Neuron (in vitro differentiated cells): Measurements from ENCODE around the gene IL18BP.

ENCODE experiments used
- H2AFZ ChIP-seq: one replicate; pipeline ENCODE4 v1.6.1; 2013; ENCODE audit warnings: low read depth, mild to moderate bottlenecking, inconsistent platforms, low read length, moderate library complexity
- H3K27me3 ChIP-seq: one replicate; pipeline ENCODE4 v1.6.1; 2013; ENCODE audit warnings: low read length; ENCODE audit not compliant: insufficient read depth
- H3K36me3 ChIP-seq: one replicate; pipeline ENCODE4 v1.6.1; 2013; ENCODE audit warnings: low read length; ENCODE audit not compliant: insufficient read depth
- H3K4me1 ChIP-seq: one replicate; pipeline ENCODE4 v1.6.1; 2013; ENCODE audit warnings: low read length; ENCODE audit not compliant: insufficient read depth
- H3K4me3 ChIP-seq: 2 replicates; pipeline ENCODE4 v1.5.1; 2013; ENCODE audit warnings: mild to moderate bottlenecking, low read length, moderate library complexity
- H3K9me3 ChIP-seq: one replicate; pipeline ENCODE4 v1.6.1; 2013; ENCODE audit warnings: low read length

Gene IL18BP

DNA sequence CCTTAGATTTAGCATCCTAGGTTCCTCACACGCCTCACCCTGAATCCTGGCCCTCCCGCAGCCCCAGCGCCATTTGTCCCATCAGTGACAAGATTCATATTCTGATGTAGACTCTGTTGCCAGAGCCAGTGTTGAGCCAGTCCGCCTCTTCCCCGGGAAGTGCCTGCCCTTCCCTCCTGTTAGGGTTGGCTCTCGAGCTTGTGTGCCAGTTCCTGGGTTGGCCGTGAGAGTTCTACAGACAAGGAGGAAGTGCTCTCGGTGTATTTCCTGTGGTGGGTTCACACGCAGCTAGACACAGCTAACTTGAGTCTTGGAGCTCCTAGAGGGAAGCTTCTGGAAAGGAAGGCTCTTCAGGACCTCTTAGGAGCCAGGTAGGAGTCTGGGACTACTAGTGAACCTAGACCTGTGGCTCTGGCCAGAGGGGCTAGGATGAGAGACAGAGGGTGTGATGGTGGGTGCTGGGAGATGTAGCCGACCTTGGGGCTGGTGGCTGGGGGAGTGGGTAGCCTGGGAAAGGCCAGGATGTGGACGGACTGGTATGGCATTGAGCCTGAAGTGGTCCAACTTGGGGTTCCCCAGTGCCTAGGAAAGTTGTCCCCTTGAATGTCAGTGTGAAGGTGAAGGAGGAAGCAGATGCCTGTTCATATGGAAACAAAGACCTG, at the start of gene IL18BP:
Gene IL18BP (plus strand): TSS at position 261 of the 662 bp plus-strand sequence. CDS start 1,076 bp downstream, outside the sequence.
- Histone ChIP-seq H3K36me3 (peaks cover 41% of the 10 kb centered on the region), H3K27me3 (no peaks in the 10 kb centered on the region), H3K9me3 (no peaks in the 10 kb centered on the region), H3K4me3 (no peak within 1 kb of the TSS), H2AFZ (no peak within 1 kb of the TSS), H3K4me1 (no peaks in the 10 kb centered on the region)

GRCh38 chr11:71949034-71949433, 49.7 kb upstream of the IL18BP start:
- Histone ChIP-seq H3K9me3 (no peaks in the 10 kb centered on the region), H3K36me3 (peaks cover 3% of the 10 kb centered on the region), H3K27me3 (no peaks in the 10 kb centered on the region), H3K4me3 (no peak overlapping the region), H2AFZ (no peak overlapping the region), H3K4me1 (no peaks in the 10 kb centered on the region)

DNA sequence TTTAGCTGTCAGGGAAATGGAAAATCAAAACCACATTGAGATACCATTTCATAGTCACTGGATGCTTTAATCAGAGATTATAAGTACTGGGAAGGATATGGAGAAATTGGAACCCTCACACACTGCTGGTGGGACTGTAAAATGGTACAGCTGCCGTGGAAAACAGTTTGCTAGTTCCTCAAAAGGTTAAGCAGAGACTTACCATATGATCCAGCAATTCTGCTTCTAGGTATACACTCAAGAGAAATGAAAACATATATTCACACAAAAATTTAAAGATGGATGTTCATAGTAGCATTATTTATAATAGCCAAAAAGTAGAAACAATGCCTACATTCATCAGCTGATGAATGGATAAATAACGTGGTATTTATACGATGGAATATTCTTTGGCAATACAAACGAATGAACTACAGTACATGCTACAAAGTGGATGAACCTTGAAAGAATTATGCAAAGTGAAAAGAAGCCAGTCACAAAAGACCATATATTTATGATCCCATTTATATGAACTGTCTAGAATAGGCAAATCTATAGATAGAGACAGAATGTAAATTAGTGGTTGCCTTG, 46.9 kb upstream of the IL18BP start:
- H3K9me3 ChIP-seq, result no peaks in the 10 kb centered on the region
- no peak overlapping the region for H2AFZ ChIP-seq
- H3K4me3 ChIP-seq, result no peak overlapping the region
- no peaks in the 10 kb centered on the region for H3K27me3 ChIP-seq
- no peaks in the 10 kb centered on the region for H3K36me3 ChIP-seq
- no peaks in the 10 kb centered on the region for H3K4me1 ChIP-seq

- Histone ChIP-seq H3K9me3 (peaks cover 7% of the 10 kb centered on the region), H3K27me3 (no peaks in the 10 kb centered on the region), H3K4me3 (no peak overlapping the region), H3K36me3 (peaks cover 16% of the 10 kb centered on the region), H3K4me1 (no peaks in the 10 kb centered on the region), H2AFZ (no peak overlapping the region)
Observed at GRCh38 chr11:71955898-71956456, 42.7 kb upstream of the IL18BP start.

- Histone ChIP-seq H3K4me1 (no peaks in the 10 kb centered on the region), H3K9me3 (peaks cover 9% of the 10 kb centered on the region), H3K27me3 (no peaks in the 10 kb centered on the region), H3K4me3 (no peak overlapping the region), H3K36me3 (peaks cover 40% of the 10 kb centered on the region), H2AFZ (no peak overlapping the region)
Observed at GRCh38 chr11:71962428-71963038, 36.2 kb upstream of the IL18BP start.

- H3K4me3 ChIP-seq, result no peak overlapping the region
- H3K27me3 ChIP-seq, result no peaks in the 10 kb centered on the region
- H3K36me3 ChIP-seq, result peaks cover 43% of the 10 kb centered on the region
- peaks cover 9% of the 10 kb centered on the region for H3K9me3 ChIP-seq
- no peak overlapping the region for H2AFZ ChIP-seq
- H3K4me1 ChIP-seq, result no peaks in the 10 kb centered on the region
Observed at GRCh38 chr11:71963468-71963867, 35.2 kb upstream of the IL18BP start.

DNA sequence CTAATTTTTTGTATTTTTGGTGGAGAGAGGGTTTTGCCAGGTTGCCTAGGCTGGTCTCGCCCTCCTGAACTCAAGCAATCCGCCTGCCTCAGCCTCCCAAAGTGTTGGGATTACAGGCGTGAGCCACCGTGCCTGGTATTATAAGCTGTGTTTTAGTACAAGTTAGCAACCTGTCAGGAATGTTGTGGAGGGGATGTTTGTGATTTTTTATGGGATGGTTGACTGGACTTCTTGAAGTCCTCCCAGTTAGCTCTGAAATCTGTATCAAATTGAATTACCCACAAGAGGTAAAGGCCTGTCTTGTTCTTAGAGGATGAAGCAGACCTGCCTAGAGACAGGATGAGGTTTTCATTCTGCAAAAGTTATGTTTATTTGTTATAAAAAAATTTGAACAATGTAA, 34.1 kb upstream of the IL18BP start:
- Histone ChIP-seq H3K27me3 (no peaks in the 10 kb centered on the region), H3K36me3 (peaks cover 46% of the 10 kb centered on the region), H2AFZ (no peak overlapping the region), H3K9me3 (peaks cover 9% of the 10 kb centered on the region), H3K4me3 (no peak overlapping the region), H3K4me1 (no peaks in the 10 kb centered on the region)

DNA sequence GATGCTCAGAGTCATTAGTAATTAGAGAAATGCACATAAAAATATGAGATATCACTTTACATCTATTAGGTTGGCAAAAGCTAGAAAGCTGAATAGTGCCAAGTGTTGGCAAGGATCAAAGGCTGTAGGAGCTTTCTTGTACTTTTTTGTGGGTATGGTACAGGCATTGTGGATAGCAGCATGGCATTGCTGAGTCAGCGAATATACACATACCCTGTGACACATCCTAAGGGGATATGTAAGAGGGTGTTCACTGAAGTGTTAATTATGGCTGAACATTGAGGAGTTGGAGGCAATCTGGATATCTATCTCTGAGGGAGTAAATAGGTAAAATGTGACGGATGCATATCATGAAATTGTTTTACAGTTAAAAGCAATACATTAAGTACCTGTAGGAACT, 27.0 kb upstream of the IL18BP start:
- Histone ChIP-seq H3K4me1 (no peaks in the 10 kb centered on the region), H2AFZ (no peak overlapping the region), H3K27me3 (no peaks in the 10 kb centered on the region), H3K4me3 (no peak overlapping the region), H3K36me3 (peaks cover 27% of the 10 kb centered on the region), H3K9me3 (no peaks in the 10 kb centered on the region)

GRCh38 chr11:71976551-71976950, 22.2 kb upstream of the IL18BP start:
- H3K27me3 ChIP-seq, result no peaks in the 10 kb centered on the region
- H3K4me3 ChIP-seq, result no peak overlapping the region
- H2AFZ ChIP-seq, result no peak overlapping the region
- no peaks in the 10 kb centered on the region for H3K4me1 ChIP-seq
- no peaks in the 10 kb centered on the region for H3K9me3 ChIP-seq
- peaks cover 16% of the 10 kb centered on the region for H3K36me3 ChIP-seq

GRCh38 chr11:71977090-71977489, 21.6 kb upstream of the IL18BP start:
- no peaks in the 10 kb centered on the region for H3K27me3 ChIP-seq
- H3K4me3 ChIP-seq, result no peak overlapping the region
- peaks cover 14% of the 10 kb centered on the region for H3K36me3 ChIP-seq
- H3K9me3 ChIP-seq, result no peaks in the 10 kb centered on the region
- H2AFZ ChIP-seq, result no peak overlapping the region
- no peaks in the 10 kb centered on the region for H3K4me1 ChIP-seq

DNA sequence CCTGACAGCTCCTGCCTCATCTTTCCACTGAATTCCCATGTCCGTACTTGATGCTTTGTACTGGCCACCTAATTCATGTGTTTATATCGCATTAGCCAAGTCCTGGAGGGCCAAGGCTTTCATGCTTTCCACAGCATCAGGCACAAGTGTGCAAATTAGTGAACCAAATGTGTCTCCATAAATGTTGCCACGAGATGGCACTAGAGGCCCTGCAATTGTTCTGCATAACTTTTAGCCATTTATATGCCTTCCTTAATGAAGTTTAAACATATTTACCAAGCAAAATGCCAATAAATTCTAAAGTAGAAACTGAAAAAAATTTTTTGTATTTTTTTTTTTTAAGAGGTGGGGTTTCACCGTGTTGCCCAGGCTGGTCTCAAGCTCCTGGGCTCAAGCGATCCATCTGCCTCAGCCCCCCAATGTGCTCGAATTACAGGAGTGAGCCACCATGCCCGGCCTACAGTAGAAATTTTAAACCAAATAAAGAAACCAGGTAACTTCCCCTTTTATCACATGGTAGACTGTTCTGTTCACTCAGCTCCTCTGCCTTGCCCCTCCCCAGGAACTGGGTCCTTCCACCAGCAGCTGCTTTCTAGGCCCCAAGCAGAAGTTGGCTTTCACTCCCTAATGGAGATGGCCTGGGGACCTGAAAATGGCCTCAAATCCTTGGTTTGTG, 20.8 kb upstream of the IL18BP start:
- Histone ChIP-seq H3K9me3 (no peaks in the 10 kb centered on the region), H2AFZ (no peak overlapping the region), H3K4me3 (no peak overlapping the region), H3K36me3 (peaks cover 17% of the 10 kb centered on the region), H3K27me3 (no peaks in the 10 kb centered on the region), H3K4me1 (no peaks in the 10 kb centered on the region)

DNA sequence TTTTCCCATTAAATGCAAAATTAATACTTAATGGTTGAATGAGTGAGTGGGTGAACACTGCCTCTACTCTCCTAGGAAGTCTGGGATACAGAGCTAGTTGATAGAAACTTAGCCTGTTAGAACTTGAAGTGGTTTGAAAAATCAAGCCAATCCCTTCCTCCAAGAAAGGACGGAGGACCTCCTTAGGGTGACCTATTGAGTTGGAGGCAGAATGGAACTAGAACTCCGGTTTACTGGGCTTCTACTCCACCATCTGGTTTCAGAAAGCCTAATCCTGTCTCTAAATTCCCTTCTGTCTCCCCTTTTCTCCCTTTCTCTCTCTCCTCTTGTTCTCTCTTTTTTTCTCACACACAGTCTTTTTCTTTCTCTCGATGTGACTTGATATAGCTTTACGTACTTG, 19.6 kb upstream of the IL18BP start:
- Histone ChIP-seq H3K27me3 (no peaks in the 10 kb centered on the region), H3K36me3 (peaks cover 26% of the 10 kb centered on the region), H2AFZ (no peak overlapping the region), H3K4me3 (no peak overlapping the region), H3K4me1 (no peaks in the 10 kb centered on the region), H3K9me3 (peaks cover 1% of the 10 kb centered on the region)

- no peaks in the 10 kb centered on the region for H3K27me3 ChIP-seq
- H2AFZ ChIP-seq, result no peak overlapping the region
- peaks cover 1% of the 10 kb centered on the region for H3K9me3 ChIP-seq
- H3K4me3 ChIP-seq, result no peak overlapping the region
- peaks cover 25% of the 10 kb centered on the region for H3K36me3 ChIP-seq
- H3K4me1 ChIP-seq, result no peaks in the 10 kb centered on the region
Observed at GRCh38 chr11:71979602-71980001, 19.1 kb upstream of the IL18BP start.
